Heart right ventricle (tissue), 16 donors: ENCODE results near the gene CBLN1. TPM values are rescaled to one million over a fixed set of nuclear protein-coding genes. Genes with fewer than 3 reads are reported as not detected.
"Not testable (repeated sequence)": the region's sequence is repeated elsewhere in the genome, so short reads cannot be mapped to it uniquely, and the experiment has no call there.

ENCODE experiments used
- ATAC-seq, 8 donors: fragments of 200-7000 bp; cut with Tn5 transposase; one replicate each; pipeline ENCODE4 v1.9.1; 2020; ENCODE audit warnings: mild to moderate bottlenecking in 8 of 8, moderate library complexity in 8 of 8, moderate number of reproducible peaks in 1 of 8
- DNase-seq, 2 donors: peaks; one replicate each; pipeline ENCODE4 v3.0.0-alpha.2; 2020
- H3K27ac ChIP-seq, 10 donors: fragments of 200-600 bp; sonication (generic) in 2 of 10; one replicate each; pipeline versions ENCODE4 v1.5.0 to v1.8.0; 2020 to 2022; ENCODE audit warnings: mild to moderate bottlenecking in 3 of 10
- H3K27me3 ChIP-seq, 7 donors: fragments of 200-600 bp; one replicate each; pipeline ENCODE4 v1.8.0; 2021 to 2022; ENCODE audit warnings: mild to moderate bottlenecking in 2 of 7
- H3K36me3 ChIP-seq, 9 donors: fragments of 200-600 bp; sonication (generic) in 1 of 9; one replicate each; pipeline versions ENCODE4 v1.5.0 to v1.8.0; 2020 to 2022; ENCODE audit warnings: mild to moderate bottlenecking in 2 of 9
- H3K4me1 ChIP-seq, 9 donors: fragments of 200-600 bp; sonication (generic) in 1 of 9; one replicate each; pipeline versions ENCODE4 v1.5.0 to v1.8.0; 2020 to 2022; ENCODE audit warnings: mild to moderate bottlenecking in 4 of 9
- H3K4me3 ChIP-seq, 10 donors: fragments of 200-600 bp; sonication (generic) in 2 of 10; one replicate each; pipeline versions ENCODE4 v1.5.0 to v1.8.0; 2020 to 2022; ENCODE audit warnings: mild to moderate bottlenecking in 7 of 10, moderate library complexity in 2 of 10
- H3K9me3 ChIP-seq, 11 donors: fragments of 200-600 bp in 10 of 11; sonication (generic) in 2 of 11; one replicate each; pipeline versions ENCODE4 v1.5.0 to v1.8.0; 2013 to 2022; ENCODE audit warnings: mild to moderate bottlenecking in 2 of 11, control low read depth in 1 of 11, moderate library complexity in 1 of 11
- CTCF ChIP-seq, 9 donors: fragments of 200-600 bp; sonication (generic) in 2 of 9; IDR thresholded peaks; one replicate each; pipeline versions ENCODE4 v1.5.0 to v1.8.0; 2021 to 2022; ENCODE audit warnings: antibody characterized with exemption in 9 of 9, mild to moderate bottlenecking in 5 of 9, moderate library complexity in 1 of 9
- WGBS, 2 donors: extraction: QIAGEN DNeasy Blood & Tissue Kit; methylation state at CpG; one replicate each; pipeline ENCODE4 v1.1.7; 2013; ENCODE audit warnings: inconsistent platforms in 1 of 2; 5-methylcytosine and 5-hydroxymethylcytosine counted together
- intact Hi-C, 10 donors: fragments of 100-400 bp; cut with DNase I; formaldehyde crosslinking; loops; one replicate each; pipeline versions ENCODE4 v1.11.1 to v1.14.2; 2022
- polyA plus RNA-seq, 2 donors: library from polyadenylated mRNA; stranded (reverse); fragments of 200-250 nt; gene quantifications; one replicate each; pipeline ENCODE4 v1.2.3, GENCODE V29; 2013
- total RNA-seq, 10 donors: library from RNA; stranded (reverse); fragmentation: NEBNext Ultra II Directional in 3 of 10; extraction: Animal tissue kit (Norgen Biotek cat#: 25700) in 3 of 10; gene quantifications; one replicate each; pipeline versions ENCODE4 v1.2.1 to v1.2.4, GENCODE V29; 2021 to 2023
- donor health status: Arrhythmogenic right ventricular cardiomyopathy.
- donor health status: ischemic (EF 13 %, LVEDD 7.1; RV severe dilation, severe dysfunction).
- donor health status: healthy with polysubstance abuse.
- donor health status: DM: no; HTN: yes; CAD: no.
- donor health status: DM: no; HTN: no; CAD: no.
- donor health status: ischemic (EF 25% LVEDD 6.9; RV normal size, moderate dysfunction).
- donor health status: ischemic (EF 25% LVEDD 5.7; RV mildly dilated, moderate dysfunction).
- donor health status: healthy.
- donor health status: DM: yes; HTN: yes; CAD: no.
- donor health status: Ischemic cardiomyopathy.
- donor health status: ischemic (EF 35%, LVEDD 5.7; RV mildly dilated, moderate dysfunction).
- donor health status: nonischemic (EF 11% LVEDD 7.7; RV severe dilation, severe dysfunction).
- donor health status: DM: yes; HTN: yes; CAD: no.
- donor health status: PGD.
- donor health status: ischemic (EF 29% LVEDD 5.4; RV normal size, mild dysfunction).
- donor health status: nonischemic (EF 23%, LVEDD 6.1; RV moderate dilation, normal function).

CBLN1 gene
- total and polyA plus RNA-seq, 12 donors: 0.19 to 3.0 (median 1.3) TPM

DNA sequence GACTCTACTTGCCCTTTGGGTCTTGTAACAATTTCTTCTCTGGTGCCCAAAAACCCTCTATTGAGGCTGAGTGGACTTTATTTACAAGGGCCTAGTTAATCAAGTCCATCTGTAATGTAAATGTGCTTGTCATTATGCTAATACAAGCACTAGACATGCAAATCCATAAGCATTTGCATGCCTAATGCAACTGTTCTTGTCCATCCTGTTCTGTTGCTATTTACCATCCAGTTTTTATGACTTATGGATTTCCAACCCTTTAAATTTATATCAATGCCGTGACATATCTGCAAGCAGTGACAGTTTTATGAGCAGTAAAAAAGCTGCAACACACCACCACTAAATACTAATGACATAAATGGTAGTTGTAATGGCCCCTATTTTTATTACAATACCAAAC is 33.4 kb downstream of the CBLN1 start:
- WGBS, 2 donors: 65 to 71% methylated on average over 1 of the region's 1 CpG
- no peak for DNase-seq

GRCh38 chr16:49236216-49236615 is 45.4 kb downstream of the CBLN1 start:
- Histone ChIP-seq H3K27ac (no peak overlapping the region), H3K9me3 (peaks cover 0 to 7% (median 0%) of the 10 kb centered on the region in 11 donors), H3K36me3 (no peaks in the 10 kb centered on the region), H3K27me3 (no peaks in the 10 kb centered on the region), H3K4me3 (no peak overlapping the region), H3K4me1 (no peaks in the 10 kb centered on the region)
- ATAC-seq: no peak
- WGBS, 2 donors: 62 to 69% methylated on average over 4 of the region's 4 CpGs
- intact Hi-C loops: no loop called here
- no peak for TF ChIP-seq CTCF (IDR thresholded peaks at IDR 0.05)
- no peak for DNase-seq

More for the DNA sequence above, 33.4 kb downstream of the CBLN1 start:
- ATAC-seq: no peak
- no peaks in the 10 kb centered on the region for H3K9me3 ChIP-seq
- intact Hi-C loops: no loop called here
- H3K4me1 ChIP-seq: no peaks in the 10 kb centered on the region
- no peak overlapping the region for H3K27ac ChIP-seq
- no peak overlapping the region for H3K4me3 ChIP-seq
- H3K27me3 ChIP-seq: peaks cover 0 to 16% (median 10%) of the 10 kb centered on the region in 7 donors
- no peak for TF ChIP-seq CTCF (IDR thresholded peaks at IDR 0.05)
- no peaks in the 10 kb centered on the region for H3K36me3 ChIP-seq

DNA sequence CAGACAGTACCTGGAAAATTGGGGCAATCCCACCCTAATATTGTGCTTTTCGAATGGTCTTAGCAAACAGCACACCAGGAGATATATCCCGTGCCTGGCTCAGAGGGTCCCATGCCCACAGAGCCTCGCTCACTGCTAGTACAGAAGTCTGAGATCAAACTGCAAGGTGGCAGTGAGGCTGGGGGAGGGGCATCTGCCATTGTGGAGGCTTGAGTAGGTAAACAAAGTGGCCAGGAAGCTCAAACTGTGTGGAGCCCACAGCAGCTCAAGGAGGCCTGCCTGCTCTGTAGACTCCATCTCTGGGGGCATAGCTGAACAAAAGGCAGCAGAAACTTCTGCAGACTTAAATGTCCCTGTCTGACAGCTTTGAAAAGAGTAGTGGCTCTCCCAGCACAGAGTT is 53.3 kb downstream of the CBLN1 start:
- H3K4me3 ChIP-seq, H3K9me3 ChIP-seq, intact Hi-C loops, H3K27ac ChIP-seq, ATAC-seq, H3K27me3 ChIP-seq, H3K36me3 ChIP-seq, H3K4me1 ChIP-seq, DNase-seq: not testable (repeated sequence)
- 77 to 85% methylated on average over 3 of the region's 3 CpGs for WGBS, 2 donors

Other genes with a start within 250 kb of the CBLN1 start
- not detected for gene C16orf78, start 92.0 kb upstream of the CBLN1 start, total RNA-seq
- not detected for gene C16orf78, start 92.0 kb upstream of the CBLN1 start, polyA plus RNA-seq